ENCODE measurements around the gene OSGEP.

The OSGEP gene

GRCh38 chr14:20435582-20436362, 18.8 kb downstream of the OSGEP start, which contains the start of gene KLHL33:
TSS of gene KLHL33 (minus strand) at chr14:20436166. CDS start at chr14:20435811, 355 bp downstream.
- POLR2A ChIA-PET: interaction anchor here (0.7 kb wide), 1 partner anchor 26 kb away, joined by 3 read pairs; the partner anchor contains the start of gene PIP4P1

DNA sequence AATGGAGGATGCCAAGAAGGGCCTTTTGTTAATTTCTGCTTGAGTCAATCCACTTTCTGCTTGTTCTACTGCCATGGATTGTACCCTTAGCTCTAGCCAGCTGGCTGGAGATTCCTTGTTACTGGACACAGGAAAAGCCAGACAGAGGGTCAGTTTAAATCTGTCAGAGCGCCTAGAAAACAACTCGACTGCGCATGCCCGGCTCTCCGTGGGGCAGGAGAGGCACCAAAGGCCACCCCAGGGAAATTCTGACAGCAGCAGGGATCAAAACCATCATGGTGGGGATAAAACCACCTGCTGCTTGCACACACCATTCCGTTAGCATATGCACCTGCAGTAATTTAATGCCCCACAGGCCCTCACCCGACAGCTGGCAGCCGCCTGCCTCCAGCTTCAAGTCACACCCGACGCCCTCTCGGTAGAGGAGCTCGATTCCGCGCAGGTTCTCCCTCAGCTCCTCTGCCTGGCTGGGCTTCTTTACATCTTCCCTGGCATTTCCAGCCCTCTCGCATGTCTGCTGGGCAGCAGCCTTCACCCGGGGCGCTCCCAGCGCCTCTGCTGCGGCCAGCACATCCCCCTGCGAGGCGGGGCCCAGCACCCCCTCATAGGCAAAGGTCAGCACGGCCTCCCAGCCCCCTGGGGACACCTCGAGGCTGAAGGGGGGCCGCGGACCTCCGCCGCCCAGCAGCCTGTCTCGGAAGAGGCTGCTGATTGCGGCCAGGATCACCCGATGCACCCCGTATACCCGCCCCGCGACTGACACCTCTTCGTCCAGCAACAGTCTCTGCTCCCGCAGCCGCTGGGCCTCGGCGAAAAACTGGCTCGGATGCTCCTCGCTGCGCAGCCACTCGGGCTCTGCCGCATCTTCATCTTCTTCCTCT, 19.7 kb downstream of the OSGEP start:
- DNase-seq (ENCODE audit: extremely low spot score): no peak
- CTCF ChIA-PET: interaction anchor here (1.0 to 2.1 kb wide), 3 partner anchors 11 to 19 kb away, joined by 3 to 11 read pairs (median 6); no protein-coding TSS in a partner anchor
- POLR2A ChIA-PET: no interaction called here
- TF ChIP-seq, protein P1, sequence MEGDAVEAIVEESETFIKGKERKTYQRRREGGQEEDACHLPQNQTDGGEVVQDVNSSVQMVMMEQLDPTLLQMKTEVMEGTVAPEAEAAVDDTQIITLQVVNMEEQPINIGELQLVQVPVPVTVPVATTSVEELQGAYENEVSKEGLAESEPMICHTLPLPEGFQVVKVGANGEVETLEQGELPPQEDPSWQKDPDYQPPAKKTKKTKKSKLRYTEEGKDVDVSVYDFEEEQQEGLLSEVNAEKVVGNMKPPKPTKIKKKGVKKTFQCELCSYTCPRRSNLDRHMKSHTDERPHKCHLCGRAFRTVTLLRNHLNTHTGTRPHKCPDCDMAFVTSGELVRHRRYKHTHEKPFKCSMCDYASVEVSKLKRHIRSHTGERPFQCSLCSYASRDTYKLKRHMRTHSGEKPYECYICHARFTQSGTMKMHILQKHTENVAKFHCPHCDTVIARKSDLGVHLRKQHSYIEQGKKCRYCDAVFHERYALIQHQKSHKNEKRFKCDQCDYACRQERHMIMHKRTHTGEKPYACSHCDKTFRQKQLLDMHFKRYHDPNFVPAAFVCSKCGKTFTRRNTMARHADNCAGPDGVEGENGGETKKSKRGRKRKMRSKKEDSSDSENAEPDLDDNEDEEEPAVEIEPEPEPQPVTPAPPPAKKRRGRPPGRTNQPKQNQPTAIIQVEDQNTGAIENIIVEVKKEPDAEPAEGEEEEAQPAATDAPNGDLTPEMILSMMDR (IDR thresholded peaks at IDR 0.05; ENCODE audit: control extremely low read depth, extremely low read depth, low read depth, missing control alignments): no peak

More at GRCh38 chr14:20435582-20436362, 18.8 kb downstream of the OSGEP start, which contains the start of gene KLHL33:
- CTCF ChIA-PET: interaction anchor here (1.9 to 2.1 kb wide), 2 partner anchors 11 to 20 kb away, joined by 6 to 11 read pairs; no protein-coding TSS in a partner anchor
- DNase-seq (ENCODE audit: extremely low spot score): no peak
- TF ChIP-seq, protein P1 (IDR thresholded peaks at IDR 0.05; ENCODE audit: control extremely low read depth, extremely low read depth, low read depth, missing control alignments): no peak

GRCh38 chr14:20429801-20430669, 24.6 kb downstream of the OSGEP start:
- CTCF ChIA-PET: interaction anchor here (4.2 kb wide), 1 partner anchor 15 kb away, joined by 40 read pairs; no protein-coding TSS in a partner anchor
- TF ChIP-seq, protein P1 (IDR thresholded peaks at IDR 0.05; ENCODE audit: control extremely low read depth, extremely low read depth, low read depth, missing control alignments): no peak
- POLR2A ChIA-PET: interaction anchor here (1.4 kb wide), 1 partner anchor 25 kb away, joined by 4 read pairs; the partner anchor contains the start of genes APEX1 and OSGEP
- no peak for DNase-seq (ENCODE audit: extremely low spot score)

DNA sequence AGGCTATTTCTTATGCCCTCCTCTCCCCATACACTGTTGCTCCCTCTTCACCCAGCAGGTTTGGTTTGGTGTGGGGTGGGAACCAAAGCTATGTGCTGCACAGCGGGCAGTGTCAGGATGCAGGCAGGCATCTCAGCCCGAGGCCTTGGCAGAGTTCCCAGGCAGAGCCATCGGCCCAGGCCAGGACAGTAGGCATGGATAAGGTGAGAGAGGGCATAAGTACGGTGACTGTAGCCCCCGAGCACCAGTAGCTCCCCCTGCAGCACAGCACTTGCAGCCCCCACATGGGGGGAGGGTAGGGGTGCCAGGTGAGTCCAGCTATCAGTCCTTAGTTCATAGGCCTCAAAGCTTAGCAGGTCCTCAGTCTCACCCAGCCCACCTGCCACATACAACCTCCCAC, 25.8 kb downstream of the OSGEP start:
- ChIA-PET POLR2A (interaction anchor here (1.4 kb wide), 1 partner anchor 26 kb away, joined by 4 read pairs; the partner anchor contains the start of genes APEX1 and OSGEP), CTCF (interaction anchor here (0.7 to 4.2 kb wide), 4 partner anchors 11 to 101 kb away, joined by 3 to 40 read pairs (median 3); no protein-coding TSS in a partner anchor)
- TF ChIP-seq, protein P1 (IDR thresholded peaks at IDR 0.05; ENCODE audit: control extremely low read depth, extremely low read depth, low read depth, missing control alignments): no peak
- no peak for DNase-seq (ENCODE audit: extremely low spot score)

GRCh38 chr14:20428010-20428365, 26.6 kb downstream of the OSGEP start:
- no peak for DNase-seq (ENCODE audit: extremely low spot score)
- TF ChIP-seq, protein P1 (IDR thresholded peaks at IDR 0.05; ENCODE audit: control extremely low read depth, extremely low read depth, low read depth, missing control alignments): no peak
- POLR2A ChIA-PET: no interaction called here
- CTCF ChIA-PET: interaction anchor here (1.1 to 4.2 kb wide), 3 partner anchors 13 to 100 kb away, joined by 3 to 40 read pairs (median 3); no protein-coding TSS in a partner anchor
